Activated T-helper 1 cell treated with Interleukin-2 at 50 U/mL for 16 hours (primary cell): ENCODE data around the gene SDE2.
"Not testable (repeated sequence)": the region's sequence is repeated elsewhere in the genome, so short reads cannot be mapped to it uniquely, and the experiment has no call there.

Experiments
- DNase-seq: peaks from one replicate; pipeline ENCODE4 v3.0.0-alpha.2; 2020; ENCODE audit warnings: low read depth

Gene SDE2

DNA sequence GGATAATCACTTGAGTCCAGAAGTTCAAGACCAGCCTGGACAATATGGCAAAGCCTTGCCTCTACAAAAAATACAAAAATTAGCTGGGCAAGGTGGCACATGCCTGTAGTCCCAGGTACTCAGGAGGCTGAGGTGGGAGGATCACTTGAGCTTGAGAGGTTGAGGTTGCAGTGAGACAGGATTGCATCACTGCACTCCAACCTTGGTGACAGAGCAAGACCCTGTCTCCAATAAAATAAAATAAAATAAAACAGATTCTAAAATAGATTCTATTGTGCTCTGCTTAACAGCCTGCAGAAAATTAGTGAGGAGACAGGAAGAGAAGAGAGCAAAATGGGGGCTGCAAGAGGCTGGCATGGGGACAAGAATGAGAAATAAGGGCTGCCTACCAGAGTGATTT, 7.5 kb upstream of the SDE2 start:
- DNase-seq, result no peak

GRCh38 chr1:226004396-226004795, 5.3 kb upstream of the SDE2 start:
- no peak for DNase-seq

DNA sequence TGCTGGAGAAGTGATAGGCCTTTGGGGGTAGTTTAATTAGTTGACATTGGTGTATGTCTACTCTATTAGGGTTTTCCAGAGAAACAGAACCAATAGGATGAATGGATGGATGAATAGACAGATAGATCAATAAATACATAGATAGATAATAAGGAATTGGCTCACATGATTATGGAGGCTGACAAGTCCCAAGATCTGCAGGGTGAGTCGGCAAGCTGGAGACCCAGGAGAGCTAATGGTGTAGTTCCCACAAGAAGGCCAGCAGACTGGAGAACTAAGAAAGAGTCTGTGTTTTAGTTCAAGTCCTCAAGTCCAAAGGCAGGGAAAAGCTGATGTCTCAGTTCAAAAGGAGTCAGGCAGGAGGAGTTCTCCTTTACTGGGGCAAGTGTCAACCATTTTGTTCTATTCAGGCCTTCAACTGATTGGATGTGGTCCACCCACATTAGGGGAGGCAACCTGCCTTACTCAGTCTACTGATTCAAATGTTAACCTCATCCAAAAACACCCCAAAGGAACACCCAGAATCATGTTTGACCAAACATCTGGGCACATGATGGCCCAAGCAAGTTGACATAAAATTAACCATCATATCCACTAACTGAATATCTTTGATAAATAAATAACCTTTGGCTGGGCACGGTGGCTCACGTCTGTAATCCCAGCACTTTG, 4.5 kb upstream of the SDE2 start:
- no peak for DNase-seq

- no peak for DNase-seq
Observed at GRCh38 chr1:226002667-226003501, 3.7 kb upstream of the SDE2 start.

DNA sequence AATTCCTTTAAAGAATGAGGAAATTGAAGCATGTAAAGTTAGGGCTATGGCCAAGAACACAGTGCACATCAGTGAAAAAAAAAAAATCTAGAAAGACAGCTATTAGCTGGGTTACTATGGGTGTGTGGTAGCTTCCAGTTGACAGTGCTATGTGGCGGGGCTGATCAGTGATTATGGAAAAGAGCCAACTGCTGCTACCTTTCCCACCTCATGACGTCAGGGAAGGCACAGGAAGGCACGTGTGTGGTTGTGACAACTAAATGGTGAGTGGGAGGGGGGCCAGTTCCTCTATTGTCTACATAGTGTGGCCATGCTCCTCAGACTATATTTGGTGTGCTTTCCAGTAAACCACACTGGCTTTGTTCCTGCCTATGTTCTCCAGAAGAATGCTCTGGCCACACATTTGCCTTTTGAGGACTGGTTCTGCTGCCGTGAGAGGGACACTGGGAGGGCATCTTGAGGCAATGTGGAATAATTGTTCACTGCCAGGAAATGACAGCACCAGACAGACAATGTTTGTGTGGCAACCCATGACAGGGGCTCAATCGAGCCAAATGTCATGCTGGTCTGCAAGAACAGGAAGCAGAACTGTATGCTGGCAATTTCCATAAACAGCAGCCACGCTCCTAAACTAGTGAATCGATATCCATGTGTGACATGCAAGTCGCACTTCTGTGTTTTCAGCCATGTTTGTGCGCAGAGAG, 3.0 kb upstream of the SDE2 start:
- DNase-seq, result peak; percentile 18

GRCh38 chr1:226001088-226001487, 1.9 kb upstream of the SDE2 start:
- no peak for DNase-seq

DNA sequence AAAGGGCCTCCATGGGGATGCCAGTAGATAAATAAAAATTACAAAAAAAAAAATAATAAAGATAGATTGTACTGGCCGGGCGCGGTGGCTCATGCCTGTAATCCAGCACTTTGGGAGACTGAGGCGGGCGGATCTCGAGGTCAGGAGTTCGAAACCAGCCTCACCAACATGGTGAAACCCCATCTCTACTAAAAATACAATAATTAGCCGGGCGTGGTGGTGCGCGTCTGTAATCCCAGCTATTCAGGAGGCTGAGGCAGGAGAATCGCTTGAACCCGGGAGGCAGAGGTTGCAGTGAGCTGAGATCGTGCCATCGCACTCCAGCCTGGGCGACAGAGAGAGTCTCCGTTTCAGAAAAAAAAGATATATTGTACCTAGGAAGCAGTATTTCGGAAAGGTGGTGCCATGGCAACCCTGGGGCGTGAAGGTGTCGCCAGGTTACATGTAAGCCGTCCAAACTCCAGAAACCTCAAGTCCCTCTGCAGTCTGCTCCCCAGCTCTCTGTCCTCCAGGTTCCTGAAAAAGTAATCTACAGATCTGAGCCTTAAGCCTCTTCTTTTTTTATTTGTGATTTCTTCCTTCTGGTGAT, 1.4 kb upstream of the SDE2 start:
- DNase-seq, result not testable (repeated sequence)

DNA sequence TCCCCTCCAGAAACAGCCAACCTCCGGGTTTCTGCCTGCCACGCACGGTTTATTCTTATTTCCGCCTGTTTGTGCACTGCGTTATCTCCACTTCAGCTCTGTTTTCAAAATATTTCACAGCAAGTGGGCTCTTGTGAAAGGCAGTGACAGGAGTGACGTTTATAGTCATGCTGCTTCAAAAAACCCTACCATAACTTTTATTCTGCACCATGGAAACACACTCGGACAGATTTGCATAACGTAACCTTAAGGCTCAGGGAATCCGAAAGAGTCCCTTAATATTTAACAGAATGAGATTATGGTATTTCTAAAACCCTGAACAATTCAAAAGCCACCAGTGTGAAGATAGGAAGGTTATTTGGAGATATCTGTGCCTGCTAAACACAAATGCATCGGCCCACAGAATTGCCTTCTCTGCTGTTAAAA, 782 bp upstream of the SDE2 start:
- no peak for DNase-seq

GRCh38 chr1:225998560-225999226, 450 bp downstream of the SDE2 start:
- DNase-seq, result no peak

- no peak for DNase-seq
Observed at GRCh38 chr1:225996946-225997545, 2.1 kb downstream of the SDE2 start.

- no peak for DNase-seq
Observed at GRCh38 chr1:225995919-225996864, 3.0 kb downstream of the SDE2 start.

GRCh38 chr1:225990705-225991464, 8.3 kb downstream of the SDE2 start:
- DNase-seq, result no peak

GRCh38 chr1:225987491-225988316, 11.4 kb downstream of the SDE2 start:
- DNase-seq, result no peak

DNA sequence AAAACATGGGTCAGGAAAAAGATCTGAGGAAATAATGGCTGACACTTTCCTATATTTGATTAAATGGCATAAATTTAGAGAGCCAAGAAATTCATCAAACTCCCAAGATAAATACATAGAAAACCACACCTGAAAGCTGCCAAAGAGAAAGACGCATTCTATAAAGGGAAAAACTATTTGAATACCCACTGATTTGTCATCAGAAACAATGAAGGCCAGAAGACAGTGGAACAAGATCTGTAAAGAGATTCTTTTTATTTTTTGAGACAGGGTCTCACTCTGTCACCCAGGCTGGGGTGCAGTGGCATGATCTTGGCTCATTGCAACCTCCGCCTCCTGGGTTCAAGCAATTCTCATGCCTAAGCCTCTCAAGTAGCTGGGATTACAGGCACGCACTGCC, 17.4 kb downstream of the SDE2 start:
- DNase-seq, result no peak

- DNase-seq, result no peak
Observed at GRCh38 chr1:225980005-225980836, 18.9 kb downstream of the SDE2 start.

DNA sequence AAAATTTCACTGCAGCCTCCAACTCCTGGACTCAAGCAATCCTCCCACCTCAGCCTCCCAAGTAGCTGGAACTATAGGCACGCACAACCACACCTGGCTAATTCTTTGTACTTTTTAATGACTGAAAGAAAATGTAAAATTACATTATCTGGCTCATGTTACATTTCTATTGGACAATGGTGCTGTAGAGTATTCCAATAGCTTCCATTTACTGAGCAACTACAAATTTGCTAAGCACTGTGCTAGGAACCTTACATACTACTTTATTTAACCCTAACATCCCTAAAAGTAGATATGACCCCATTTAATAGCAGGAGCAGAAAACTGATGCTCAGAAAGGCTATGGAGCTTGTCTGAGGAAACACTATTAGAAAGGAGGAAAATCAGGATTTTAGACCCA, 19.7 kb downstream of the SDE2 start:
- no peak for DNase-seq

DNA sequence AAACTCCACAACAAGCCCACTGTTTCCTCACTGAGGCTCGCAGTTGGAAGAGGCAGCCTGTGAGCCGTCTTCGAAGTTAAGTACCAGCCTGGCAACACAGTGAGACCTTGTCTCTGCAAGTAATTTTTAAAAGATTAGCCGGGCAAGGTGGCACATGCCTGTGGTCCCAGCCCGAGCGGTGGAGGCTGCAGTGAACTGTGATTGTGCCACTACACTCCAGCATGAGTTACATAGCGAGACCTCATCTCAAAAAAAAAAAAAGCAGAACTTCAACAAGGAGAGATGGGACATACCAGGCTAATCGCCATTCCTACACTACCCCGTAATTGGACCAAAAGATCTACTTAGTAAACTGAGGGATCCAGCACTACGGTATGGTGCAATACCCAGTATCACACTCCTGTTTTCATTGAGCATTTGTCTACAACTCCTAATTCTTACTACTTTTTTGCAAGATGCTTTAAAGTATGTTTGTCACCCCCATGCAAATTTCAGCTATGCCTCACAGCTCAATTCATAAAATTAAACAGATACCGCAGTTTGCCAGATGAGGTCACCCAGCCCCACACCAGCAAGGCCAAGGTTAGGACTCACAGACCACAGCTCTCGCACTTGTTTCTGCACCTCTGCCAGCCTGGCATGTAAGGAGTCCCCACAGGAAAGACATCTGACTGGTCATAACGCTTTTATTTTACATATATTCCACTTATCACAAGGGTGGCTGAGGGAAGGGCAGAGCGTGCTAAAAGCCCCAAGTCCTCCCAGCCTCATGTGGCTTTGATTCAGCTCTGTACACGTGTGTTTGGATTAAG, 21.0 kb downstream of the SDE2 start:
- DNase-seq, result no peak
